ENCODE data around the gene ULBP2.
"Not testable (repeated sequence)": the region's sequence is repeated elsewhere in the genome, so short reads cannot be mapped to it uniquely, and the experiment has no call there.

ULBP2 gene, protein sequence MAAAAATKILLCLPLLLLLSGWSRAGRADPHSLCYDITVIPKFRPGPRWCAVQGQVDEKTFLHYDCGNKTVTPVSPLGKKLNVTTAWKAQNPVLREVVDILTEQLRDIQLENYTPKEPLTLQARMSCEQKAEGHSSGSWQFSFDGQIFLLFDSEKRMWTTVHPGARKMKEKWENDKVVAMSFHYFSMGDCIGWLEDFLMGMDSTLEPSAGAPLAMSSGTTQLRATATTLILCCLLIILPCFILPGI

DNA sequence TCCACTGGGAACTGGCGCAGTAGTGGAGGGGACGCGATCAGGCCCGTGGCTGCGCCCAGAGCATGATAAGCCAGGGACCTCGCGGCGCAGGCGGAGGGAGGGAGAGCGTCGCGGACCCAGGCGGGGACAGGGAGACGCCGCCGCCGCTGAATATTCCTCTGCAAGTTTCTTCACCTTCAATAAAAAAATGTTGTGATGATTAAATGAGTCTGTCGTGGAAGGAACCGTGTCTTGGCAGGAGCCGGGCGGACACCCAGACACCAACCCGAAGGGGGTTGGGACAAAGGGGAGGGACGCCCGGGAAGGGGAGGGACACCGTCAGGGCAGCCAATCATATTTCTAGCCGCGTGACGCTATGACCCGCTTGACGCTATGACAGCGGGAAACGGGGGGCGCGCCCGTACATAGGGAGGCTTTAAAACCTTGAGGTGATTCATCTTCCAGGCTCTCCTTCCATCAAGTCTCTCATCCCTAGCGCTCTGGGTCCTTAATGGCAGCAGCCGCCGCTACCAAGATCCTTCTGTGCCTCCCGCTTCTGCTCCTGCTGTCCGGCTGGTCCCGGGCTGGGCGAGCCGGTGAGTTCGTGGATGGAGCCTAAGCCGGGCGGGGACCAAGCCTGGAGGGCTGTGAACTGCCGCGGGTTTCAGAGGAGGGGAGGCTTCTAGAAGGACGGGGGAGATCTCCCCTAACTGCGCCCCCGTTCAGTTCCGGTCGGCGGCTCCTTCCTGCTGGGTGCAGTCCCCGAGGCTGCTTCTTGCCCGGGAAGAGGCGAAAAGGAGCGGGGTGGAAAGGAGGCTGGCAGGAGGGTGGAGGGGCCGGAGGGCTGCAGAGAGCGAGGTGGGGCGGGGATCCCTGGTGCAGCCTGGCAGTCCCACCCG, at the start of gene ULBP2:
TSS of gene ULBP2 (plus strand) at position 432 of the 878 bp plus-strand sequence. CDS start at position 491, 59 bp downstream.
- peak; percentile 93 for DNase-seq

DNA sequence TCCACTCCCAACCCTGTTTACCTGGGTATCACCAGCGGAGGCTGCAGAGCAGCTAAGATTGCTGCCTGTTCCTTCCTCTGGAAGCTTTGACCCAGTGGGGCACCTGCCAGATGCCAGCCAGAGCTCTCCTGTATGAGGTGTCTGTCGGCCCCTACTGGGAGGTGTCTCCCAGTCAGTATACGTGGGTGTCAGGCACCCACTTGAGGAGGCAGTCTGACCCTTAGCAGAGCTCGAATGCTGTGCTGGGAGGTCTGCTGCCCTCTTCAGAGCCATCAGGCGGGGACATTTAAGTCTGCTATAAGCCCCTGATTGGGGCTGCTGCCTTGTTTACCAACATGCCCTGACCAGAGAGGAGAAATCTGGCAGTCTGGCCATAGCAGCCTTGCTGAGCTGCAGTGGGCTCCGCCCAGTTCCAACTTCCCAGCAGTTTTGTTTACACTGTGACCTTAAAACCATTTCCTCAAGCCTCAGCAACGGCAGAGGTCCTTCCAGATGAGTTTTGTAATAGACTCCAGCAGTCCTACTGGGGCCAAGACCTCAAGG, 46.7 kb upstream of the ULBP2 start:
- DNase-seq: no peak

DNA sequence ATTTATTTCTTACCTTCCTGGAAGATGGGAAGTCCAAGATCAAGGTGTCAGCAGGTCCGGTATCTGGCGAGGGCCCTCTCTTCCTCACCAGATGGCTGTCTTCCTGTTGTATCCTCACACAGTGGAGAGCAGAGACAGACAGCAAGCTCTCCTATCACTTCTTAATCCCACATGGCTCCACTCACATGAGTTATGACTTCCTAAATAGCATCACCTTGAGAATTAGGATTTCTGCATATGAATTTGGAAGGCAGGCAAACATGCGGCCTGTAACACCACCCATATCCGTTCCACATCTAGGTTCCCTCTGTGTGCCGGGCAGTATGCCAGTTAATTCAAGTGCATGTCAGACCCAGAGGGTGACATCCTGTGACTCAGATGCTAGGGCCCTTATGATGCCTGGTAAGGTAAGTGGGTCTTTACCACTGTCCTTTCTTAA, 46.0 kb upstream of the ULBP2 start:
- DNase-seq: peak; percentile 62

DNA sequence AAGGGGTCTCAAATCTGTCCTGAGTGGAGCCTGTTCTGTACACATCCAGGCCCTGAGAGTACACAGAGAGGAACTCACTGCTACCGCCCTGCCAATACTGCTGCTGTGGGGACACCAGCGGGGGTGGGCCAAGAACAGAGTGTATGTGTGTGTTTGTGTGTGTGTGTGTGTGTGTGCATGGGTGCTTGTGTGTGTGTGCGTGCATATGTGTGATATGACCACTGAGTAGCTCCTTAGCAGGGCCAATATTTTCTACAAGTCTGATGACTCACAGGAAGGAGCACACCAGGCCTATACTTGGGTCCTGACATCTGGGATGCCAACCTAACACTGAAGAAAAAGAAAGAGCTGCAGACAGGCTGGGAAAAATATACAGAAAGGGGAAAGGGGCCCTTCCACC, 45.3 kb upstream of the ULBP2 start:
- DNase-seq: no peak

DNA sequence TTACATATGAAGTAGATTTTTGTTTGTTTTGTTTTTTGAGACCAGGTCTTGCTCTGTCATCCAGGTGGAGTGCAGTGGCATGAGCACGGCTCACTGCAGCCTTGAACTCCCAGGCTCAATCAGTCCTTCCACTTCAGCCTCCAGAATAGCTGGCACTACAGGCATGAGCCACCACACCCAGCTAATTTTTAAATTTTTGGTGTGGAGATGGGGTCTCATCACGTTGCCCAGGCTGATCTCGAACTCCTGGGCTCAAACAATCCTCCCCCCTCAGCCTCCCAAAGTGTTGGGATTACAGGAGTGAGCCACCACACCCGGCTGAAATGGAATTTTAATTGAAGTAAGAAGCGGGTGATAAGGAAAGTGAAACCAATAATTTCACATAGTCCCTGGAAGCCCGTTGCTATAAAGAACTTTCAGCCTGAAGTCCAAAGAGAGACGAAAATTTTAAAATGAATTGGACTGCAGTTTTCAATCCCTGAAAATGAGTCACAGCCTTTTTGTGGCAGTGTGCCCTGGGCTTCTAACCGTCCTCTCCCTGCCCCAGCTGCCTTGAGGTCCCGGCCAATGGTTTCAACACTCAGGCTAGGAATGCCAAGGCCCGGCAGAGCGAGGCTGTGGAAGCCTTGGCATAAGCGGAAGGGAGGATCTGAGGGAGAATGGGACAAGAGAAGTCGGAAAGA, 44.7 kb upstream of the ULBP2 start:
- no peak for DNase-seq

DNA sequence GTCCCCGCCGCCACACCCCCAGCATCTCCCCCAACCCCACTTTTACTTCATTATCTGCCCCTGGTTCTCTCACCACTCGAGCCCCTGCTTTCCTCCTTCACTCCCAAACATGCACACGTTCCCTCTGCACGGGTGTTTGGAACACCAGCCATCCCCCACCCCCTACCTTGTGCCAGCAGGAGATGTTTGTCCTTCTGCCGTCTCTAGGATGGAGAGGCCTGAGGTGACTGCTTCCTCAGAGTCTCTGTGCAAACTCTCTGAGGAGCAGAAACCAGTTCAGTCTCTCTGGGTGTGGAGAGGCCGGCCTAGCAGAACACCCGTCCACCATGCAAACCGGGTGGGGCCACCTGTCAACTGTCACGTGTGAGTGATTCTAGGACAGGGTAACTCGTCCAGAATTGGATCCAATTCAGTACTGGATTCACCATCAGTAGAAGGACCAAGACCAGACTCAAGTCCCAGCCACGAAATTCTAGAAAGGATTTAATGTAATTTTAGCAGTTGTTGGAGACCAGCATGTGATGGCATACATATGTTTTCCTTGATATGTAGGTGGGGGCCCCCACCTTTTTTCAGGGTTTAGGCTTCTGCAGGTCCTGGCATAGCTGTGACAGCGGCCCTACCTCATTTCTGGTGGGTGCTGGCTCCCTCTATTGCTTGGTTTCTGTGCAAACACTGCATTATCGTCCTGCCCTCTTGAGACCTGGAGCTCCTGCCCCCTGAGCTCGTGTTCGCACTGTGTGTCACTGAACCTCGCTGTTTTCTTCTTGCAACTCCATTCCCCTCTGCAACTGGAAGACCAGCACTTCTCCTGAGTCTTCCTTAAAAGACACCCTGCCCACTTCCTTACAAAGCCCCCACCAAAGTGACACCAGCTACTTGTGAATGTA, 43.7 kb upstream of the ULBP2 start, which contains the start of gene RAET1E:
TSS of gene RAET1E (minus strand) at position 259 of the 890 bp plus-strand sequence. CDS start 7,212 bp downstream, outside the sequence.
- no peak for DNase-seq

DNA sequence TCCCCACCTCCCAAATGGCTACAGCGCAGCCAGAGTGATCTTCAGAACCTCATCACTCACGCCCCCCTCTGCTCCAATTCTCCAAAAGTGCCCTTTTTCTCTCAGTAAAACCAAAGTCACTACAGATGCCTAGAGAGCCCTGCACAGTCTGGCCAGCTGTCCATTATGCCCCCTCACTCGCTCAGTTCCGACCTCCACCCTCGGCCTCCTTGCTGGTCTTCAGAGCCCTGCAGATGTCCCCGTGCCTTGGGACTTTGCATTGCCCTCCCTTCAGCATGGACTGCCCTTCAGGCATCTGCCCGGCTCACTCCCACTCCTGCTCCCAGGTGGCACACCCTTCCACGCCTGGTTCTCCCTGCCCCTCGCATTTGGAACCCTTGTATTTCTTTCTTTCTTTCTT, 42.8 kb upstream of the ULBP2 start:
- no peak for DNase-seq

DNA sequence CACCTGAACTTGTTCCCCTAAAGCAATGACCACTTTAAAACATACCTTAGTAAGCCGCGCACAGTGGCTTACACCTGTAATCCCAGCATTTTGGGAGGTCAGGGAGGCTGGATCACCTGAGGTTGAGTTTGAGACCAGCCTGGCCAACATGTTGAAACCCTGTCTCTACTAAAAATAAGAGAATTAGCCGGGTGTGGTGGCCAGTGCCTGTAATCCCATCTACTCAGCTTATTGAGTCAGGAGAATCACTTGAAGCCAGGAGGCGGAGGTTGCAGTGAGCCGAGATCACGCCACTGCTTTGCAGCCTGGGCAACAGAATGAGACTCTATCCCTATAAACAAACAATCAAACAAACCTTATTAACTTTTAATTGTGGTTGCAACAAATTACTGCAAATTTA, 42.3 kb upstream of the ULBP2 start:
- no peak for DNase-seq

DNA sequence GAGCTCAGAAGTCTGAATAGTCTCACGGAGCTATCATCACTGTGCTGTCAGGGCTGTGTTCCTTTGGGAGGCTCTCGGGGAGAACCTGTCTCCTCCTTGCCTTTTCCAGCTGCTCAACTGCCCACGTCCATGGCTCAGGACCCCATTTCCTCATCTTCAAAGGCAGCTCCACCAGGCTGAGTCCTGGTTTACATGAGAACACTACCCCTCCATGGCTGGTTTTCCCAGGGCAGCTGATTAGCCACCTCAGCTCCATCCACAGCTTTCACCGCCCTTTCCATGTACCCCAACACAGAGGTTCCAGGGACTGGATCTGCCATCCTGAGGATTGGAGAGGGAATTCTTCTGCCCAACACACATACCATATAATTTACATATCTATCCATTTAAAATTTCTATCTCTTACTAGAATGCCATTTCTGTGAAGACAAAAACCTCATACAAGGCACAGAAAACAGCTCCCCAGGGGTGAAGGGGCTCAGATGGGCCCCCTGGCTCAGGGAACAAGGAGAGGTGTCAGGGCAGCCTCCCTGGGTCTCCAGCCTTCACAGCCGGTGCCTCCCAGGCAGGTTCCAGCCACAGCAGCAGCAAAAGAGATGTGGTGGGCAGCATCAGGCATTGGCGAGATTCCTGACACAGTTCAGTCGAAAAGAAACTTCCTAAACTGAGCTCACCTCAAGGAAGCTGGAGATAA, 41.7 kb upstream of the ULBP2 start:
- no peak for DNase-seq

DNA sequence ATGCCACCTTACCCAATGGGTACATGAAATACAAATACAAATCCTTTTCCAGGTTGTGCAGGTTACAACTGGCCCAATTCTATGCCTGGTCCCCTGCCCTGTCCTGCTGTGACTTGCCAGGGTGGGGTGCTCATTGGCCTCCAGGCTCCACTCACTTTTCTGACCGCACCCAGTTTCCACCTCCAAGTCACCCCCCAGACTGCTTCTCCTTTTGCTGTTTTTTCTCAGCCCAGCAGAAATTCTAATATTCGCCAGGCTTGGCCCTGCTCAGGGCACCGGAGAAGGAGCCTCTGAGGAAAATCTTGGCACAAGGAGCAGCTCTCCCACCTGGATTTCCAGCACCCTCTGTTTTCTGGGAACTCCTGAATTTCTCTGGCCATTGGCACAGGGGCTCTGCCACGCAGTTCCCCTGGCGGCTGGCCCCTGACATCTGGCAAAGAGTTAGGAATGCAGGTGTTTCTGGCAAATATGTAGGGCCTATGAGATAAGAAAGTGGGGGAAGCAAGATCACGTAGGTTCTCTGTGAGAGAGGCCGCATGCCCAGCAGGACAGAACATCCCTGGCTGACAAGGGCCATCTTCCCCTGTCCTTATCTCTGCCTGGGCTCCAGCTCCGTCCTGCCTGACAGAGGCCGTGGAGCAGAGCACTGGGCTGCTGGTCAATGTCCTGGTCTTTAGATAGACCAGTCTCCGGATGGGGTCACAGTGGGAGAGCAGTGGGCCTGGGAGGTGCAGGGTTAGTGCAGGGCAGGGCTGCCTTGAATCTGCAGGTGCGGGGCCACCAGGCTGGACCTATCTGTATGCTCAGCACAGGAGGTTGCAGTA, 41.0 kb upstream of the ULBP2 start:
- no peak for DNase-seq

DNA sequence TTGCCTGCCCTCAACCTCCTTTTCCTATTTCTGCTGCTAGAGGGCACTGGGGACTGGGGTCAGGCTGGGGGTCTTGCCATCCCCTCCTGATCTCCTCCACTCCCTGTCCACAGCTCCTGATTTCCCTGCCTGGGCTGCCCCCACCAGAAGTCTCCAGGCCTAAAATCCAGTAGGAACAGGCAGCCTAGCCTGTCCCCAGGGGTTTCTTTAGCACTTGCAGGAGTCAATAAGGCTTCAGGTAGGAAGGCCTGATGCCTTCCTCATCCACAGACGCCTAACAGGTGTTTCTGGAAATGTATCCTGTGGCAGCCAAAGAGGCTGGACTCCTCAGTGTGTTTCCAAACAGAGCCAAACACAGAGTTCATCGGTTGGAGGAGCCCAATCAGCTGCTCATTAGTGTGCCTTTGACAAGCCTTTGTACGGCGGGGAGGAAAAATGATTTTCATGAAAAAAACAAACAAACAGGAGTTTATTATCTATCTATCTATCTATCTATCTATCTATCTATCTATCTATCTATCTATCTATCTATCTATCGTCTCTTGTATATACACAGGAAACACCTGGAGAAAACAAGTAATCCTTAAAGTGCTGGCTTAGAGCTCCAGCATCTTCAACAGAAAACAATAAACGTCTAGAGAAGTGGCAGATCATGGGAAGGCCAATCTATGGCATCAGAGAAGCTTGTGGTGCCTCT, 40.2 kb upstream of the ULBP2 start:
- DNase-seq: no peak

DNA sequence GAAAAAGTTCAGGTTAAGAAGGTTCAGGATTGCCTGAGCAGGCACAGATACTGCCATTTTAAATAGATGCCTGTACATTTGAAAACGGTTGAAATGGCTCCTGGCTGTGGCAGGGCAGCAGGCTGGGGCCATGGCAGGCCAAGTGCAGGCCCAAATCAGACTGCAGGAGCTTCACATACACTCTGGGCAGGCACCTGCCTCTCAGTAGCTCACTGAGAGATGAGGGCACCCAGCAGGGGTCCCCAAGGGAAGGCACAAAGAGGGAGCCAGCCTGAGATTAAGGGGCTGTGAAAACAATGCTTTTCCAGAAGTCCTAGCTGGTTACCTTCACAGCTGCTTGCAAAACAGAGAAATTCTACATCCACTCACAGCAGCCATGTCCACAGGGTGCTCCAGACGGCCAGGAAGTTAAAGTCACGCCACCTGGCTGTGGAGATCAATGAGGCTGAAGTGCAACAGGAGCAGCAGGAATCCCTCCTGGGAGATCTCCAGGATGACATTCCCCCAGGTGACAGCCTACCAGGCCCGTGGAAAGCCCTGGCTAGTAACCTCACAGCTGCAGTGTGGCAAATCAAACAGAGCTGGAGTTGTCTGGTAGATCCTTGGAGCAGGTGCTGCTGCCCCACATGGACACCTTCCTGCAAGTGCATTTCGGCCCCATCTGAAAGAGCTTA, 37.7 kb upstream of the ULBP2 start:
- no peak for DNase-seq

DNA sequence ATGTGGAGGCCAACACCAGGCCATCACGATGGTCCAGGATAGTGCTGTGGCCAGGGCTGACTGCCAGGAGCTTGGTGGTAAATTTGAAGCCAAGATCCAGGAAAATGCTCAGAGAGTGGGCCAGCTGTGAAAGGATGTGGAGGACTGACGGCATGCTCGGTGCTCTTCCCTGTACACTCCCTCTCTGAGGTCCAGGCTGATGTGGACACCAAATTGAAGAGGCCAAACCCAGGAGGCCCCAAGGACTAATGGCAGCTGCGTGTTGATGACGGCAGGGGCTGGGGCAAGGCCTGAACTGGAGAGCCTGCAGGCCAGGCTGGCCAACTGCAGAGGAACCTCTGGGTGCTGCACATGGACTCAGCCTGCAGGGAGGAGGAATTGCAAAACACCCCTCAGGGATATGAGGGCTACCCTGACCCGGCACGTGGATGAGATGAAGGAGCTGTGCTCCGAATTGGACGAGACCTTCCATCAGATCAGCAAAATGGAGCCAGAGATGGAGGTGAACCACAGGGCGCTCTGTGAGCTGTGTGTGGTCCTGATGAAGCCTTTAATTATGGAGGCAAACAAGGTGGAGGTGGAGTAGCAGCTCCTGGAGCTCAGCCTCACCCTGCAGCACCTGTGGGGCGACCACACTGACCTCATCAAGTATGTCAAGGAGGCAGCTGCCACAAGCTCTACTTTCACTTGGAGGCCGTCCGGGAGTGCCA, 37.0 kb upstream of the ULBP2 start:
- DNase-seq: no peak

DNA sequence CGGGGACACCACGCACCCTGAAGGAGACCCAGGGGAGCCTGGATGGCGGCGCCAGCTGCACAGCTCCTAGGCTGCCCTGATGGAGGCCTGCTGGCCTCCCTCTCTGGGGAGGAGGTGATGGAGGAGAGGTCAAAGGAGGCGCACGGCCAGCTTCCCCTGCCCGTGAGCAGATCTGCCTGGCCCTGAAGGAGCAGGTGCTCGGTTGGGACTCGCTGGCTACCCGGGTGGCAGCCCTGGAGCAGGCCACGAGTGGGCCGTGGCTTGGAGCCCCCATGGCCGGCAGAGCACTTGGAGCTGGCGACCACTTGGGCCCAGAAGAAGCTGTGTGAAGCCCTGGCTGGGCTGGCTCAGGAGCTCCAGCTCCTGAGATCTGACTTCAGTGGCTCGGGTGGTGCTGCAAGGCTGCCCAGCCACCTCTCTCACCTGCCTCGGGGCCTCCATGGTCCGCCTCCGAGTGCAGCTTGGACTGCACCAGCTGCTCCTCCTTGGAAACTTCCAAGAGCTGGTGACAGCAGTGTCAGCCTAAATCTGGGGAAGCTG, 36.4 kb upstream of the ULBP2 start:
- no peak for DNase-seq

DNA sequence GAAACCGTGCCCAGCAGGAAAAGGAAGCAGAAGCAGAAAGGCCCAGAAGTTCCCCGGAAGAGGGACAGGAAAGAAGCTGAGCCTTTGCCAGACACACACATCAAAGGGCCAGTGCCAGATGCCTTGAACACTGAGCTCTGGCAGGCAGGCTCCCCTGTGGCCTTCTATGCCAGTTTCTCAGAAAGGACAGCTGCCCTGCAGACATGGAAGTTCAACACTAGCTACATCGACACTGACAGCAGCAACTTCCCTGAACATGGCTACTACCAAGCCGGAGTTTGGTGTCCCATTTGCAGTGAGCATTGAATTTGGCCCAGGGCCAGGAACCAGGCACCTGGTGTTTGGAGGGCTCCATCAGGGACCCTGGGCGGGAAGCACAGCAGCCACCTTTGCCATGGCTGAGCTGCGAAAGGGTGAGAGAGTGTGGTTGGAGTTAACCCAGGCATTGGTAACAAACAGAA, 35.9 kb upstream of the ULBP2 start:
- no peak for DNase-seq

DNA sequence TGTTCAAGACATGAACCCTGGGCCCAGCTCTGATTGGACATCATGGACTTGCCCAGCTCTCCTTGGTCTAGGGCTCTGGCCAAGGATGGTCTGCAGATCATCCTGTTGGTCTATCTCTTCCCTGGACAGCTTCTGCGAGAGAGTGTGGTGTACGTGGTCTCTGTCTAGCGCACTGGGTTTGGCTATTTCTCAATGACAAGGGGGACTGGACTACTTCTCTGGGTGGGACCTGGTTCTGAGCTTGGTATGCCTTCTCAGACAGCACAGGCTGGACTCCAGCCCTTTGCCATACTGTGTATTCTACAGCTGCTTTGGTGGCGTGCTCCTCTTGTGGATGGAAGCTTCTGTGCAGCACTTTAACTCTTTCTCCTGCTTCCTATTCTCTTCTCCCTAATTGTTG, 35.4 kb upstream of the ULBP2 start:
- DNase-seq: no peak

DNA sequence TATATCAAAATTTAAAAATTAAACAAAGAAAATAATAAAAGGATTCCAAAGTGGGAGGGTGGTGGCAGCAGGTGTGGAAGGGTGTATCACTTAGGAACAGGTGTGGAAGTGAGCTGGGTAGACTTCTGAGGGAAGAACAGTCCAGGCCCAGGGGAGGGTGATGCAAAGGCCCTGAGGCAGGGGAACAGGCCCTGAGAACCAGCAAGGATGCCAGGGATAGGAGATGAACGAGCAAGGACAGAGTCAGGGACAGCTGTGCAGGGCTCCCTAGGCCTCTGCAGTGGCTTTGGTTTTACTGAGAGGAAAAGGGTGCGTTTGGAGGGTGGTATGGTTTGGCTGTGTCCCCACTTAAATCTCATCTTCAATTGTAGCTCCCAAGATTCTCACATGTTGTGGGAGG, 34.5 kb upstream of the ULBP2 start:
- no peak for DNase-seq

DNA sequence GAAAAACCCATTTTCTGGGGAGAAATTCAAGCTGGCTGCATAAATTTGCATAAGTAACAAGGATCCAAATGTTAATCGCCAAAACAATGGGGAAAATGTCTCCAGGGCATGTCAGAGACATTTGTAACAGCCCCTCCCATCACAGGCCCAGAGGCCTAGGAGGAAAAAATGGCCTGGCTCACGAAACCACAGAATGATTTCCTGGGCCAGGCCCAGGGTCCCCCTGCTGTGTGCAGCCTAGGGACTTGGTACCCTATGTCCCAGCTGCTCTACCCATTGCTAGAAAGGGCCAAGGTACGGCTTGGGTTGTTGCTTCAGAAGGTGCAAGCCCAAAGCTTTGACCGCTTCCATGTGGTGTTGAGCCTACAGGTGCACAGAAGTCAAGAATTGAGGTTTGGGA, 33.3 kb upstream of the ULBP2 start:
- DNase-seq: not testable (repeated sequence)
